ENCODE measurements around the gene ELP4.

ELP4 gene

DNA sequence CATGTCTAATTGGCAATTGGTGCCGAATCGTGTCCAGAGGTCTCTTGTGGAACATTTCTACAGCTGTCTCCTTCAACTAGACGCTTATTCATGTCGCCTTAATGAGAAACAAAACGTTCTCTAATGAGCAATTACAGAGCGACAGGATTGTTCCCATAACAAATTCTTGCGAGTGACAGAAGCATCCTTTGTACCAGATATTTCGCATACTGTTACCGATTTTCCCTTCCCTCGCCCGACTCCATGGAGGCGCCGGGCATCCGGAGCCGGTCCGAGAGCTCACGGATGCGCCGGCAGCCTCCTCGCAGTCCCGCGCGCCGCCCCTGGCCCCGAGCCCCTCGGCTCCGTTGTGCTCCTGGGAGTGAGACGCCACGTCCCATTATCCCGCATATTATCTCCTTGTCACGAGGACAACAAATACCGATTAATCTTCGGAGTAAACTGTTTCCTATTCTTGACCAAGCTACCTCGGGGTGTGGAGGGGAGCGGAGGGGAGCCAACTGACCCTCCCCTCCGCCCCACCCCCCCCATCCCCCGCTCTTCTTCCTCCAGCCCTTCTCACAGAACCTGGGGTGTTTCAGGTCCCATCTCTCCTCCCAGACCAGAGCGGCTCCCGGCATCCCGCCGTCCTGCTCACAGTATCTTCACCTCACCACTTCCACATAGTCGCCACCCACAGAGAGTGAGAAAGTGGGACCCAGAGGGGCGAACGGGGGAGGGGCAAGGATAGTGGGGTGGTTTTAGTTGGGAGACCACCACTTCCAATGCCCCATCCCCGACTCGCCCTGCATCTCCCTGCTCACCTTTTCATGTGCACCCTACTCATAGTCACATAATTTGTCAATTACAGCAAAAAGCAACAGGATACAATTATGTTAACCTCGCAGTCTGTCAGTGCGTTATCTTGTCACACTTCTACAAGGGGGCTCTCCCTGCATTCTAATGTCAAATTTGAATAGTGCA, 290.1 kb downstream of the ELP4 start:
- no peak for DNase-seq (ENCODE audit: low read depth in 2 of 2)

DNA sequence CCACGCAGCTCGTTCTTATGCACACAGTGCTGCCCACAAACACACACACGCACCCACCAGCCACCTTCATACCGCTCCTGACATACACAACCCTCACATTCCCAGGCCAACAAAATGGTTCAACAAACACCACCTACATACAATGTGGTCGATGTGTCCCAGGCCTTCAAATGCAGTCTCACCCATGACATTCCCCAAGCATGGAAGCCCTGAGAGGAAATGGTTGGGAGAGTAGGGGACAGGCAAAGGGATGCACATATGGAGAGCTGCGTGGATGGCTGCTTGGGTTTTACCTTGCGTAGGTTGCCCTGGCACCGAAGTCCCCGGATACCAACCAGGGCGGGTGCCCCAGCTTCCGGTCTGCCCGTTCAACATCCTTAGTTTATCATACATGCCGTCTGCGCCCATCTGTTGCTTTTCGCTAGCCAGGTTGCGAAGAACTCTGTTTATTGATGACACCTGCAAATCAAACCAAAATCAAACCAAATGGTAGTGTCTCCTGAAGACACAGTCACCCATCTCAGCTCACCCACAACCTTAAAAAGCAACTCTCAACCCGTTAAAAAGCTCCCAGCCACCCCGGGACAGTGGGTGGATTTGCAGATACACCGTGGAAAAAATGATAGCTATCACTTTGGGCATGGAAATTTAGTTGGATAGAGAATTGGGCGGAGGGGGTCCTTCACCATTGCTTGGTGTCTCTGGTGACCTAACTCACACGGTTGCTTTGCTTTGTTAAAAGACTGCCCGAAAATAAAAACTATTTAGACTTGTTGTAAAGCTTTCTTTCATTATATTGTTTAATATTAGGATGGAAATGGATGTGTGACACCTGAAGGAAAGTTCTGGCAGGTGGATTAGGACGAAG, 291.1 kb downstream of the ELP4 start:
- no peak for DNase-seq (ENCODE audit: low read depth in 2 of 2)

DNA sequence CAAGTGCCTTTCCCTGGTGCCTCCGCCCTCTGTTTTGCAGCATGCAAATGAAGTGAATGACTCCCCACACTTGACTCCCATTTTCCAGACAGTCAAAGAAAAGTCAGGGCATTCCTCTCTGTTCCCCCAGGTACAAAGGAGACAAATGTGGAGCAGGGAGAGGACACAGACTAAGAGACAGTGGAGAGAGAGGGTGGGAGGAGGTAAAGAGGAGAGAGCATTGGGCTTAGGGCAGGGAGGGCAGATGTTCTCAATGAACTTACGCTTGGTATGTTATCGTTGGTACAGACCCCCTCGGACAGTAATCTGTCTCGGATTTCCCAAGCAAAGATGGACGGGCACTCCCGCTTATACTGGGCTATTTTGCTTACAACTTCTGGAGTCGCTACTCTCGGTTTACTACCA, 291.7 kb downstream of the ELP4 start:
- no peak for DNase-seq (ENCODE audit: low read depth in 2 of 2)

DNA sequence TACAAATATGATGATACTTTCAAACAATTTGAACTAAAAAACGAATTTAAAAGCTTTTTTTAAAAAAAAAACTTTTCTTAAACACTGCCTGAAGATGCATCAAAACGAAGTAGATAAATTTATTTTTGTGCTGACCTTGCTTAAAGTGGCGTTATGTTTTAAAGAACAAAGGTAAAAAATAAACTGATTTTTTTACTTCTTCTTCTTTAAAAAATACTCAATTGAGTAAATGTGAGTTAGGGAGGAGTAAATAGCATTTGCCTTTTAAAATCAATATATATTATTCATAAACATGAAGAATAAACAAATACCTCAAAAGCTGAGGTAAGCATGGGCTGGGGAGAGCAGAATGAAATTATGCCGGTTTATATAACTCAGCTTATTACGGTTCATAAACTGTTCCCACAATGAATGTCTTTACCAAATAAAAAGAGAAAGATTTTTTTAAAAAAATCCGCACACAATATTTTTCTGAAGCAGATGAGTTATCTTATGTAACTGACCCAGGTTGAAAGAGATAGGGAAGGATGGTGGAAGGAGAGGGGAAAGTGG, 292.5 kb downstream of the ELP4 start:
- DNase-seq (ENCODE audit: low read depth in 2 of 2), result no peak

- DNase-seq (ENCODE audit: low read depth in 2 of 2), result no peak
Observed at GRCh38 chr11:31802609-31802989, 293.0 kb downstream of the ELP4 start.

DNA sequence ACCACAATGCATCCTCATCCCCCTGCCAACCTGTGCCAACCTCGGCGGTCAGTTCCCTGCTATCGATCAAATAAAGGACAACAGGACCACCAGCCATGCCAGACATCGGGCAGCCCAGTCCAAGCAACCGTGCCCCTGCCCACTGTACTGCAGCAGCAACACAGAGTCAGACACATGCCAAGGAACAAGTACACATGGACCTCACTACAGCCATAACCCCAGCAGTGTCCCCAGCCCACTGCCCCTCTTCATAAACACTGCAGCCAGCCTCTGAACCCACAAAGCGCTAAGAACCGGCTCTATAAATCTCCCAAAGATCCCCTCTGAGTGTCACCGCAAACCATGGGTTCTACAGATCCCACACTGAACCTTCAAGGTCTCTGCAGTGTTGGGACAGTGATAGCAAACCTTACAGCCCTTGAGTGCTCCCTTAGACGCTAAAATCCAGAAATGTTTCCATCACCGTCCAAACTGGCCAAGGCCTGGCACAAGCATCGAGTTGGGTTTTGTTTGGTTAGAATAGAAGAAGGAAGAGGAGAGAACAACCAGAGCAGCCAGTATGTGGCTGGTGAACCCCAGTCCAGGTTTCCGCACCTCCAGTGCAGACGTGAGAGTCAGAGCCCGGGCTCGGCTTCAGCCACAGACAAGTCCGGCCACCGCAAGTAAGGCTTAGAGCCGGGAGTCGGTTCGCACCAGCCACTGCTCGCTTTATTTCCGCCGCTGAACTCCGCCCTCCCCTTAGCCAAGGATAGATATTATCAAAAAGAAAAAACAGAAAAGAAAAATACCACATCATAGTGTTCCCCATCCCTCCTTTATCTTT, 293.6 kb downstream of the ELP4 start:
- DNase-seq (ENCODE audit: low read depth in 2 of 2), result no peak

DNA sequence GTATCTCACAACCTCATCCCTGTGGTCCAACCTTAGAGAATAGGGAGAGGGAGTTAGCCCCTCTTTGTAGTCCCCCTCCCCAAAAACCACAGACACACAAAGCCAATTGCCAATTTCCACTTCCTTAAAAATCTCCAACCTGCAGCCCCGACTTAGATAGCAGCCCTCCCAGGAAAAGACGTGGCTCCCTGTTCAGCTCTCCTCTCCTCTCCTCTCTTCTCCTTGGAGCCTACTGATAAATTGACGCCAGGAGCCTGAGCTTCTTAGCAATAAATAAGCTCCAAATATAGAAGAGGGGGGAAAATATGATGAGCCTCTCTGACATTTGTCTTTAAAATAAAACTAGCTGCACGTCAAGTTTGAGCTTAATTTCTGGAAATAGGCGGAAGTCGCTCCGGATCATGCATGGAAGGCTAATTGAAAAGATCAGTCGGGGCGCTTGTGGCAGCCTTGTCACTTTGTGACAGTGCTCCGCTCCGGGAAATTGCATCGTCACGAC, 294.3 kb downstream of the ELP4 start:
- no peak for DNase-seq (ENCODE audit: low read depth in 2 of 2)

DNA sequence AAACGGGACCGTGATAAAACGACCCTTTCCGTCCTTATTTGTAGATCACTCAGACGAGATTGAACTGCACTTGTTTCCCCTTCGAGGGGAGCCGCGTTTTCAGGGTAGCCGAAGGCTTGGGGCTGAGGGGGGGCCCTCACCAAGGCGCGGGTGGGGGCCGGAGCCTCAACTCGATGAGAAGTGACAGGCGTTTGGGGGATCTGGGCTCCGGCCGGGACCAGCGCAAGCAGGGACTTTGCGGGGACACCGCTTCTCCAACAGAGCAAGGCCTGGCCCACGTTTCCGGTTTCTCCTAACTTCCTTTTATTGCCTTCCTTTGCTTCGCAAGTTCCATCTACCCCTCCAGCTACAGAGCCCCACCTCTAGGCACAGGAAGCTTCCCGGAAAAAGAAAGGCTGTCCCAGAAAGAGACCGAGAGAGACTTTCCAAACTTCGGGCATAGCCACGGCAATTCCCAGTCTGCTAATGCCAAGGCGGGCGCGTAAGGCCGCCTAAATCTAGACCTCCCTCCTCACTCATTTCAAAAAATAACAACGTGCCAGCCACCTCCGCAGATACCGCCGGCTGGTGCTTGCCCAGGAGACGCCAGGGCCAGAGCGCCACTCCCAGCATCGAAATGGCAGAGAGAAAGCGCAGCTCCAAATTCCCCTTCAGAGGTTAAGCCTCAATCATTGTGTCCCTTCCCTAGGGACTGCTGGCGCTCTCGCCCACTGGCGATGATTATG, 294.9 kb downstream of the ELP4 start:
- DNase-seq (ENCODE audit: low read depth in 2 of 2), result no peak

- DNase-seq (ENCODE audit: low read depth in 2 of 2), result no peak
Observed at GRCh38 chr11:31805037-31805628, 295.6 kb downstream of the ELP4 start.

DNA sequence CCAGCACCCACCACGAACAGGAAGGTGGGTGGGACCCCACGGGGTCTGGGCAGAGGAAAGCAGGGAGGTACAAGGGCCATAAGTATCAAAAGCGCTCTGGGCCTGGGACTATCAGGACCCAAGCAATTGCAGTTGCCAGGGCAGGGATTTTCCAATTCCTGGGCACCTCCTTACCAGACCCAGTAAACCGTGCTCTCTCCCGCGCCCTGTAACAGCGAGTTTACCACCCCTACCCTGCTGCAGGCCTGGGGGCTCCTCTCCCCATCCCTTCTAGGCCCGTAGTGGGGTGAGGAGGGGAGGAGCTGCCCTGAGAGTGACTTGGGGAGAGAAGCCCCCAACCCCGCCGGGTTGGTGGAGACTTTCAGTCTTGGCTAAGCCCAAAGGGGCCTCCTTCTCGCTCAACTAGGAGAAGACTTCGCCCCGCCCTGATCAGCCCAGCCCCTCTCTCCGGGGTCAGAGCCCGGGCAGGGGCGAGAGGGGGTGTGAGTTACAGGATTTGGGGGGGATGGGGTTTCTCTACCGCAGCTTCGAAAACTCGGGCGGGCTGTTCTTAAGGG, 296.1 kb downstream of the ELP4 start:
- no peak for DNase-seq (ENCODE audit: low read depth in 2 of 2)

DNA sequence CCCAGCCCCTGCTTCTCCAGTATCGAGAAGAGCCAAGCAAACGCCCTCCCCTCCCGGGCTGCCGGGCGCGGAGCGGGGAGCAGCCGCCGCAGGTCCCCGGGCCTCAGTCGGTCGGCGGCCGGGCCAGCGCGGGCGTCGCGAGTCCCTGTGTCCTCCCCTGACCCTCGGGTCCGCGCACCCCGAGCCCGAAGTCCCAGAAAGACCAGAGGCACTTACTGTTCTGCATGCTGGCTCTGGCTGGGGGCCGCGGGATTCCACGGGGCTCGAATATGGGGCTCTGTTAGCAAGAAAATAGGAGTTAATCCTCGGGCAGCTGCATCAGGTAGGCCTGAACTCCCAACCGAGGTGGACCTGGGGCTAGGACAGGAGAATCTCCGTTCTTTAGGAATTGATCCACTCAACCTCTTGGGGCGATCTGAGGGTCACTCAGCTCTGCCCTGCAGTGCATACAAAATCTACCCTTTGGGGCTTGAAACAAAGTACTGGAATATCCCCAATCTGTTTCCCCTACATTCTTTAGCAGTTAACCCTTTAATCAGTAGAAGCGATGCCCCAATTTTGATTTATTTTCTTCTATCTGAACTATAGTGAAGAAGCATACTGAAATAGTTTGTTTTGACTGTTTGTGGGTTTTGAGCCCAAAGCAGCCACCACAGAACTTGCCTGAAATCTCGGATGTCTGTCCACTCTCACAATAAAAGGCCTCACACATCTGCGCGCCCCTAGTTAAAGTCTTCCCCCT, 296.8 kb downstream of the ELP4 start:
- no peak for DNase-seq (ENCODE audit: low read depth in 2 of 2)

GRCh38 chr11:31806928-31807798, 297.6 kb downstream of the ELP4 start:
- no peak for DNase-seq (ENCODE audit: low read depth in 2 of 2)

DNA sequence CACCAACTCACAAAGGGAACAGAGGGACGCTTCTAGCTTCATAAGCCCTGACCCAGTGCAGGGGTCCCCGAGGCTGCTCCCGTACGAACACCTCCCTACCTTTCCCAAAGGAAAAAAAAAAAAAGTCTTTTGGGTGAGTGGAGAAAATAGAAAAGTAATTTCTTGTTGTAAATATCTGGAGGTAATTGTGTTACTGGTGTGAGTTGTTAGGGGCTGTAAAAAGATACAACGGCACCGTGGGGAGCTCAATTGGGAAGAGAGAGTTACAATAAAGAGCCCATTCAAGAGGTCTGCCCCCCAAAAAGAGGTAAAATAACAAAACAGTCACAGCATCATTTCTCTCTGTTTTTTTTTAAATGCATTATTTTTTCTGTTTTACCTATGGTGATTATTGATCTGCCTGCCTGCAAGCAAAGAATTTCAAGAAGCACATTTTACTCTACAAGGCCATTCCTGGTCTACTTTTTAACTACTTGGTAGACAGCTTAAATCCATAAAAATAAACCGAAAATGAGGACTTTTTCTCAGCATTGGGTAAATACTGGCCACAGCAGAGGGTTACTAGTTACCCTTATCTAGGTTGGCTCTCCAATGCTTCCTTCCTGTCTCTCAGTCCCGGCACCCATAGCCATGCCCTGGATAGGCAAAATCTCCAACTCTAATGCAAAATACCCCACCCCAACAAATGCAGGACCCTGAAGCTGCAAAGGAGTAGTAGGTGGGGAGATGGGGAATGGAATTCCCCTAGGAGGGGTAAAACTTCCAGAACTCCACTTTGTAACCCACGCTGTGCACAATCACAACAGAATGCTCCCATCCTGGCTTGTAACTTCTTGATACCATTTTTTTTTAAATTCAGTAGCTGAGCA, 298.5 kb downstream of the ELP4 start:
- no peak for DNase-seq (ENCODE audit: low read depth in 2 of 2)

DNA sequence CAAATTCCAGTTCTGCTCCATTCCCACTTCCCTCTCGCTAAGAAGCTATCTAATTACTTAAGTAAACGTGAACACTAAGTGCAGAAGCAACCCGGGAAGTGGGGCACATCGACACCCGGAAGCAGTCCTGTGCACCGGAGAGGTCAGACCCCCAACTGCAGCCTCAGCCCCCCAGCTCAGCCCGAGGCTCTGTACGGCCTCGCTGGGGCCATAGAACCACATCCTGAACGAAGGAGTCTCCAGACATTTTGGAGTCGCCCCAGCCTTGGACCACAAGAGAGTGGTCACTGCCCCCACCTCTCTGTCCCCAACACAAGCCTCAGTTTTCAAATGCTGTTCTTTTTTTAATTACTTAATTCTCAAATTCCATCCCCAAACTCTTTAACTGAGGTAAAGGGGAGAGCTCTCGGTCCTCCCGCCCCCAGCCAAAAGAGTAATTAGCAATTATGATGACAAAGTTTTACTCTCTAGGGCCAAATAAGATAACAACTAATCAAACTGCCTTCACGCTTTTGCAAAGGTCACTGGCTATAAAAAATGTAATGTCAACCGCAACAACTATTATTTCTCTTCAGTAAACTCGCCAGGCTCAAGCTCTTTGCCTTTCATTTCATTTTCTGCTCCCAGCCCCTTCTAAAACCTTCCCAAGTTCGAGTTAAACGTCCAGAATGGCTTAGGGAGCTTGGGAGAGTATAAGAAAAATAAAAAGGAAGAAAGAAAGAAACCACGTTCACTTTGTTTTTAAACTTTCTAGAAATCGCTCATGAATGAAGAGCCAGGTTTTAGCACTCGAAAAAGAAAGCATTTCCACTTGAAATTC, 299.4 kb downstream of the ELP4 start:
- no peak for DNase-seq (ENCODE audit: low read depth in 2 of 2)

DNA sequence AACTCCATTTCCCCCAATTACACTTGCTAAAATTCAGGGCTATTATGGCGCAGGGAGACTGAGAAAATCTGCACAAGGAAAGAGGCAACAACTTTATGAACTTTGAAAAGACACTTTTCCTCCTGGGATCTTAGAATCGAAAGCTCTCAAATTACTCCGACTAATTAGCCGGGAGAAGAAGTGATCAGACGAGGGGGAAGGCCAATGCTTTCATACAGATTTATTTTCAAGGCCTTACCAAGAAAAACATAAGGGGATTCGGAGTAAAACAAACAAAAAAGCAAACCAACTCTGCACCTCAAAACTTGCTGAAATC, 299.9 kb downstream of the ELP4 start:
- DNase-seq (ENCODE audit: low read depth in 2 of 2), result no peak

Data from stimulated activated CD8-positive, alpha-beta memory T cell treated with anti-CD3 and anti-CD28 coated beads, Interleukin-7, amount 100 ng/mL, for 1 hour (primary cell).